GM20431 (cell line): ENCODE data around the gene DCP1B.
"Not testable (repeated sequence)": the region's sequence is repeated elsewhere in the genome, so short reads cannot be mapped to it uniquely, and the experiment has no call there.

Experiments
- in situ Hi-C: fragments of 300-500 bp; cut with MseI, MboI; formaldehyde crosslinking; loops from one replicate; pipeline ENCODE4 v1.15.0; 2020; ENCODE audit warnings: low sequenced_read_pairs; ENCODE audit not compliant: unreplicated experiment

The DCP1B gene

DNA sequence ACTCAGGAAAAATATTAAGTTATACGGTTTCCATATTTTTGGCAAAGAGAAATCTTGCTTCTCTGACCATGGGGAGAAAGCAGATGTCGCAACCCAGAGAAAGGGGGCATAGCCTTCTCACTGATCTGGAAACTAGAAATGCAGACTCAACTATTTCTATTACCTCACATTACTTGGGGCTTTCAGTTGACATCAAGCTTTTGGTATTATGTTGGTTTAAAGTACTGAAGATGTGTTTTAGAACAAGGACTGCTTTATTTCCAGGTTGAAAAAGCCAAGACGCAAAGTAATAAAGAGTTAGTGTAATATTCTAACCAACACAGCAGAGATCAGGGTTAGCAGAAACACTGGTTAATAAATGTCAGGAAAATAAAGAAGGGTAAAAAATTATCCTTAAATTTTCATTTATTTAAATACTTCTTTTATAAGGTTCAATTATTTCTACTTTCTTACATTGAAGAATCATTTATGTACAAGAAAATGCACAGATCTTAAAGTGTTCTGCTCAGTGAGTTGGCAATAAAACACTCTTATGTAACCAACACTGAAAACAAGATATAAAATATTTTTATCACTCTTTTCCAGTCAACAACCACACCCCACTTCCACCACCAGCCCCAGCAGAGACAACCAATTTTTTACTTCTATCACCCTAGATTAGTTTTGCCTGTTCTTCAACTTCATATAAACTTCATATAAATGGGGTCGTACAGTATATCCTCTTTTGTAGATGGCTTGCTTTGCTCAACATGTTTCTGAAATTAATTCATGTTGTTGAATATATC is 26.0 kb downstream of the DCP1B start:
- in situ Hi-C loops = no loop called here

DNA sequence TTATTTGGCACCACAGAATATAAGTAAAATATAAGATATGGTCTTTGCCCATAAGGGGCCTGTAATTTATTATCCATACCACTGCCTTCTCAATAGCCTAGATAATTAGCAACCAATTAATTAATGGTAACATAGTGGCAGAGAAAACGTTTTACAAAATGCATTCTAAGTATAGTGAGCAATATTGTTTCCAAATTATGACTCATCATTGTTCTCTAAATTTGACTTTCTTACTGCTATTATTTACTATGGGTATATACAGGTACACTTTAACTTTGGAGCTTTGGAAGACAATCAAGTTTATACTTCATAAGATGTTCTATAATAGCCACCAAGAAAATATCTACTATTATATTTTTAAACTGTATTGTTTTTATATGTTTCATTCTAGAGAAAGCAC is 26.7 kb downstream of the DCP1B start:
- in situ Hi-C loops = no loop called here

GRCh38 chr12:1977109-1977508 is 27.1 kb downstream of the DCP1B start:
- in situ Hi-C loops = no loop called here

DNA sequence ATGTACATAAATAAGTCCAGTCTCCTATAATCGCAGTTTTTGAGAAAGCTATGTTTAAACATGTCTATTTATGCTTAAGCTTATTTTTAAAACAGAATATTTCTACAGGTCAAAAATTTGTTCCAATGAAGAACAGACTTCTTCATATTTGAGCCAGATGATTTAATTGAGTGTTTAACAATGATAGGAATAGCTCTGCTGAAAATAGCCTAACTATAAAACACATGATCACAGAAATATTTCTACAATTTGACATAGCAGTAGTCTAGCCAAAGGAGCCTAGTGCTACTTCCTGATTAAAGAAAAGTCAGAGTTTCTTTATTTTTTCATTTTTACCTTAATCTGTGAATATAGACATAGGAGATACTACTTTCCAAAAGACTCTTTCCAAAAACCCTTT is 29.4 kb downstream of the DCP1B start:
- in situ Hi-C loops = no loop called here

- in situ Hi-C loops = no loop called here
These were observed 31.4 kb downstream of the DCP1B start for GRCh38 chr12:1972856-1973317.

GRCh38 chr12:1972260-1972659 is 32.0 kb downstream of the DCP1B start:
- in situ Hi-C loops = no loop called here

DNA sequence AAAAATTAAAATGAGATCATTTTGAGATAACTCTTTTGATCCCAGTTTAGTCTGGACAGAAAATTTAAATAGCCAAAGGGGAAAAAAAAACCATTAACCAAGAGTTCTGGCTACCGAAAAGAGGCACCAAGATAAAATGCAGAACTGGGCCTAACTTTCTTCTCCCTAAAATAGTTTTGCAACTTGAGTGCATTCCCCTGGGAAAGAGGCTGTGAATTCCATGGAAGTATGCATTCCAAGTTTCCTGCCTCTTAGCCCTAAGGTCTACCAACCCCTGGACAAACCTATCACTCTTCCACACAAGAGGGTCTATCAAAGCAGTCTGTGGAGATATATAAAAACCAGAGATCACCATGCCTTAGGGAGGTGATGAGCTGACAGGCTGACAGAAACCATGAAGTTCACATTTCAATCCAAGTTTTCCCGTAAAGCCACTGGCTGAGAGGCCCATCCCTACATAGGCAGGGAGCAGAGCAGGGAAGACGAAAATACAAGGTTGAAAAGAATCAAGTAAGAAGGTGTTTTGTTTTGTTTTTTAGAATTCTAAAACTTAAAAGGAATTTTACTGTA is 33.8 kb downstream of the DCP1B start:
- in situ Hi-C loops = no loop called here

- in situ Hi-C loops = no loop called here
These were observed 37.6 kb downstream of the DCP1B start for GRCh38 chr12:1966561-1967226.

DNA sequence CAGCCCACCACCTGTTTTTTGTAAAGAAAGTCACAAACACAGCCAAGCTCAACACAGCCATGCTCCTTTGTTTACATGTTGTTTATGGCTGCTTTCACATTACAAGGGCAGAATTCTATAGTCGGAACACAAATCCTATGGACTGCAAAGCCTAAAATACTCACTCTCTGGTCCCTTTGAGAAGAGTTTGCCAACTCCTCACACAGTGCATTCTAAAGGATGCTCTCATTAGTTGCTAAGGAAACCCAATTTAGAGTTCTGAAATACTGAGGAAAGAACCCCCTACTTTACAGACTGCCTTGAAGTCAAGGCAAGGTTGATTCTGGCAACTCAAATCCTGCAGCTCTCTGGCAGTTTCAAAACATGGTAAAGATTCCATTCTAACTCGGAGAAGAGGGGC is 38.3 kb downstream of the DCP1B start:
- in situ Hi-C loops = no loop called here

GRCh38 chr12:1962051-1963020 is 41.9 kb downstream of the DCP1B start:
- in situ Hi-C loops = no loop called here

GRCh38 chr12:1956716-1957115 is 47.5 kb downstream of the DCP1B start:
- in situ Hi-C loops = no loop called here

DNA sequence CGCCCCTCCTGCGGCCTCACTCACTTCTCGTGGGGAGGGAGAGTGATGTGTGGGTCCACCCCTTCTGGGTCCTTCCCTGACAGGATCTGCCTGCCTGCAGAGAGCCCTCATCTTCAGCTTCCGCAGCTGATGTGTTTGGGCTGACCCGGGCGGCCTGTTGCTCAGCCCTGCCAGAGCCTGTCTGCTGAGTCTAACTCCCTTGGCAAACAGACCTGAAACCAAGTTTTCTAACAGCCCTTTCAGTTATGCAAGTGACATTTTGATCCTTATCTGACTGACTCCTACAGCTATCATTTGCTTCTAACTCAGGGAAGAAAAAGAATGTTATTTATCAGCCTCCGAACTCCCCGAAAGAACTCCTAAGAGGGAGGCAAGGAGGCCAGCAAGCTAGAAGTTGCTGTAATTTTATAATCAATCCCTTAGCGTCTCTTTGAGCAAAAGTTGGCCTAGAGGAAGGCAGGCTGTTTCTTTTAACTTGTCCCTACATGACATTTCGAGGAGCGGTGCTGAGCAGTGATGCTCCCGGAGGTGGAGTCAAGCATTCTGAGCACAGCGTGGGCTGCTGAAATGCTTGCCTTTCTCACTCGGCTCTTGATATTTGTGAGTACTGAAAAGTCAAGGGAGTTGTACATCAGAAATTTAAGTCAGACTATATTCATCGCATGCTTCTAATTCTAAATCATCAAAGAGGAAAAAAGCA is 54.3 kb downstream of the DCP1B start:
- in situ Hi-C loops = no loop called here

DNA sequence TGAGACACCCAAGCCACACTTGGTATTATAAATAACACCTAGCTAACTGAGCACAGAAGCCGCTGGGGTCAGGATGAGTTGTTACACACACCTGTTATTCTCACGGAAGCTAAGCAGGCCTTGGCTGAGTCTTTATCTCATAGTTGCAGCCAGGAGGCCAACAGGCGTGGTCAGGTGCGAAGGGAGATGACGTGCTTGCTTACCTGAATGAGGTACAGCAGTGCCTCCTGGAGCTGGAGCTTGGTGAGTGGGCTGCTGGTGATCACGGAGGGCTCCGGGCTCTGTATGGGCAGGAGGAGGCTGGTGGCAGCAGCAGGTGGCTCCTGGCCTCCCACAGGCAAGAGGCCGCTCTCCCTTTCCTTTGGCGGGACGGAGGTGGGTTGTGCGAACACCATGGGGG is 55.4 kb downstream of the DCP1B start:
- in situ Hi-C loops = no loop called here

DNA sequence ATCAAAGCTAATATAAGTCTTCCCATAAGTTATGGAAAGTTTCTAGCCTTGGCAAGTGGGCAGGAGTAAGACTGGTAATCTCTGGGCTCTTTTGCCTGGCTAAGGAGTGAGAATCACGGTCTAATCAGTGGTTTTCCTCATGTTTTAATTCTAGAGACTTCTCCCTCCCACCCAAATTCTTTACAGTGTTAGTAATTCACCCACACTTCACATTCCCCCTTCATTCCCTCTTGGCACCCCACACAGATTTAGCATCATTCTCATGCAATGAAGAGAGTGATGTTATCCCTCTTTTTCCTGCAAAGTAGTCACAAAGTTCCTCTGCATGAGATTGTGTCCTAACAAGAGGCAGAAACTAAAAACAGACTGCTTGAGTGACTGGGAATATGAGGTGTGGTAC is 57.2 kb downstream of the DCP1B start:
- in situ Hi-C loops = no loop called here

- in situ Hi-C loops = no loop called here
These were observed 58.0 kb downstream of the DCP1B start for GRCh38 chr12:1946296-1946695.

GRCh38 chr12:1945502-1945901 is 58.8 kb downstream of the DCP1B start:
- in situ Hi-C loops = not testable (repeated sequence)

DNA sequence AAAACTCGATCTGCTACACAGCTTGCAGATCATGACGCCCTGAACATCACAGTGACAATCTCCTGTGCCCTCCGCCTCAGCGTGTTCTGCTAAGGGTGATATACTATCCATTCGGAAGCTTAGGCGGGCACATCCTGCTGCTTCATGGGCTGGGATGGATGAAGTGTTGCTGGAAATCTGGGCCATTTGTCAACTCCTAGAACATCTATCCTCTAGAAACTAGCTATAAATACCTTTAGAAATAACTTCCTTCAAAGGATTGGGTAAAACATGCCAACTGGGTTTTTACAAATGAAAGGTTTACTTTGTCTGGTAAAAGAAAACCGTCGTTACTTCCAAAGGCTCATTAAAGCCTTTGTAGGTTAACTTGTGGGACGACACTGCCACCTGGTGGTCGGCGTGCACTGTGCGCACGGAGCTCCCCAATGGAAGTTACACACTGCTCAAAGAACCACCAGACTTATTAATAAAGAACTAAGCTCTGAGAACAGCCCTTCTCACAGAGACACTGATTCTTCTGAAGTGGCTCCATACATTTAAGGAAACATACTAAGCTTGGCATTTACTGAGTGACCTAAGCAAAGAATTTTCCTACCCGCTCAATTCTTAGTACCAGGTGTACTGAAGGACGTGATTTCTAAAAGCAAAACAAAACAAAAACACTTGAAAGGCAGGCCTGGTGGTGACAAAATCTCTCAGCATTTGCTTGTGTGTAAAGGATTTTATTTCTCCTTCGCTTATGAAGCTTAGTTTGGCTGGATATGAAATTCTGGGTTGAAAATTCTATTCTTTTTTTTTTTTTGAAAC is 64.3 kb downstream of the DCP1B start:
- in situ Hi-C loops = loop anchor here (5.0 to 10.0 kb wide), 2 partner anchors 143 to 285 kb away; no protein-coding TSS in a partner anchor

GRCh38 chr12:1939331-1939730 is 64.9 kb downstream of the DCP1B start:
- in situ Hi-C loops = loop anchor here (5.0 to 10.0 kb wide), 2 partner anchors 142 to 285 kb away; no protein-coding TSS in a partner anchor
